Small intestine (tissue), 7 donors: ENCODE data around the gene SFT2D2. TPM values are rescaled to one million over a fixed set of nuclear protein-coding genes. Genes with fewer than 3 reads are reported as not detected.

Experiments
- DNase-seq, 2 donors: peaks; one replicate each; pipeline versions ENCODE4 v3.0.0 to v3.0.0-alpha.2; 2013
- FAIRE-seq: peaks from 2 replicates; lab custom pipeline; 2012; peaks lifted over from hg19 to GRCh38; lab: Jason Lieb, UNC
- H3K27ac ChIP-seq, 3 donors: one replicate each; pipeline ENCODE4 v1.5.1; 2013; ENCODE audit warnings: low read length in 2 of 3, mild to moderate bottlenecking in 2 of 3, control low read depth in 1 of 3, inconsistent platforms in 1 of 3, low read depth in 1 of 3, moderate library complexity in 1 of 3
- H3K27me3 ChIP-seq, 3 donors: one replicate each; pipeline ENCODE4 v1.6.1; 2013; ENCODE audit warnings: low read length in 3 of 3, inconsistent platforms in 1 of 3; ENCODE audit not compliant: control insufficient read depth in 3 of 3, insufficient read depth in 3 of 3
- H3K36me3 ChIP-seq, 3 donors: one replicate each; pipeline ENCODE4 v1.6.1; 2013; ENCODE audit warnings: low read length in 3 of 3, inconsistent platforms in 1 of 3, low read depth in 1 of 3, mild to moderate bottlenecking in 1 of 3, moderate library complexity in 1 of 3; ENCODE audit not compliant: control insufficient read depth in 3 of 3, insufficient read depth in 2 of 3
- H3K4me1 ChIP-seq, 3 donors: one replicate each; pipeline ENCODE4 v1.6.1; 2013; ENCODE audit warnings: low read length in 2 of 3, inconsistent platforms in 1 of 3, low read depth in 1 of 3, mild to moderate bottlenecking in 1 of 3, moderate library complexity in 1 of 3; ENCODE audit not compliant: control insufficient read depth in 3 of 3, insufficient read depth in 2 of 3
- H3K4me3 ChIP-seq, 3 donors: one replicate each; pipeline ENCODE4 v1.5.1; 2013; ENCODE audit warnings: low read length in 3 of 3, control low read depth in 1 of 3, inconsistent platforms in 1 of 3, low read depth in 1 of 3, mild to moderate bottlenecking in 1 of 3, moderate library complexity in 1 of 3
- H3K9me3 ChIP-seq, 2 donors: one replicate each; pipeline ENCODE4 v1.6.1; 2013; ENCODE audit warnings: low read depth in 1 of 2, low read length in 1 of 2; ENCODE audit not compliant: control insufficient read depth in 2 of 2, insufficient read depth in 1 of 2
- WGBS, 3 donors: extraction: QIAGEN DNeasy Blood & Tissue Kit; methylation state at CpG; one replicate each; pipeline ENCODE4 v1.1.7; 2013; 5-methylcytosine and 5-hydroxymethylcytosine counted together
- polyA plus RNA-seq, 4 donors: library from polyadenylated mRNA; stranded (reverse) in 3 of 4; unstranded in 1 of 4; fragments of 200-250 nt in 3 of 4; fragments of 120-200 nt in 1 of 4; gene quantifications; one replicate each; pipeline versions ENCODE4 v1.2.1 to v1.2.3, GENCODE V29; 2013
- donor health status: healthy with polysubstance abuse.
- donor health status: control.
- donor health status: control.
- donor health status: Bipolar disorder and iron deficiency.
- donor health status: healthy.

The SFT2D2 gene
- polyA plus RNA-seq, 4 donors: 2.4 to 17.9 (median 6.7) TPM

DNA sequence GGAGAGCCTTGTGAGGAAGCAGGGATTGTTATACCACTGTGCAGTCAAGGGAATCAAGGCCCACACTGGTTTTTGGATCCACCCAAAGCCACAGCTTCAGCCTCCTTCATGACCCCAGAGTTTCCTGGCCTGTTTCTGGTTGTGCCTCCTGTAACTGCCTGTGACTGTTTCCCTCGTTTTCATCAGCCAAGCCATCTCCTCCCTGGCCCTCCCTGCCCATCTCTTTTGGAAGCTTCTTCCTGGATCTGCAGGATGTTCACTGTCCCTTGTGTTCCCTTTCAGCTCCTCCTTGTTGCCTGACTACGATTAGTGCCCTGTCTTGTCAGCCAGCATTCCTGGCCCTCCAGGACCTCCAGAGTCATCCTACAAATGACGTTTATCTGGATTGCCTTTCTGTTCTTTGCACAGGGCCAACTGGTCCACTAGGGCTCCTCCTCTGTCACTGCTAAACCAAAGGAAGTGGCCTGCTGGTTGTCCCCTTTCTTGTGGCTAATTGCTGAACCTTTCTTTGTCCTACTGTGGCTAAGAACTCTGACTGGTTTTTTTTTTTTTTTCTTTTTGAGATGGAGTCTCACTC, 17.9 kb downstream of the SFT2D2 start:
- no peaks in the 10 kb centered on the region for H3K9me3 ChIP-seq
- no peaks in the 10 kb centered on the region for H3K4me1 ChIP-seq
- peaks cover 4 to 35% (median 9%) of the 10 kb centered on the region in 3 donors for H3K36me3 ChIP-seq
- DNase-seq: no peak
- WGBS, 3 donors: 35 to 62% (median 59%) methylated on average over 3 of the region's 3 CpGs
- H3K4me3 ChIP-seq: no peak overlapping the region
- H3K27ac ChIP-seq: peak overlapping the region in 1 of 3 donors; percentile 11
- no peak for FAIRE-seq
- H3K27me3 ChIP-seq: no peaks in the 10 kb centered on the region

DNA sequence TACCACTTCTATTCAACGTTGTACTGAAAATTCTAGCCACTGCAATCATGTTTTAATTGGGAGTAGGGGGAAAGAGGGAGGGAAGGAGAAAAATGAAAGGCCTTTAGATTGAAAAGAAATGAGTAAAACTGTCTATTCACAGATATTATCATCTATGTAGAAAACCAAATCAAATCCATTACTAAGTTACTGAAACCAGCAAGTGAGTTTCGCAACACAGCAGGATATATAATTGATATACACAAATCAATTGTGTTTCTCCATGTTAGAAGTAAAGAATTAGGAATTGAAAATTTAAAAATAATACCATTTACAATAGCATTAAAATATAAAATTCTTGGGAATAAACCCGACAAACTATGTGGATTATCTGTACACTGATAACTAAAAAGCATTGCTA, 19.2 kb downstream of the SFT2D2 start:
- no peak for FAIRE-seq
- H3K36me3 ChIP-seq: peaks cover 2 to 37% (median 9%) of the 10 kb centered on the region in 3 donors

DNA sequence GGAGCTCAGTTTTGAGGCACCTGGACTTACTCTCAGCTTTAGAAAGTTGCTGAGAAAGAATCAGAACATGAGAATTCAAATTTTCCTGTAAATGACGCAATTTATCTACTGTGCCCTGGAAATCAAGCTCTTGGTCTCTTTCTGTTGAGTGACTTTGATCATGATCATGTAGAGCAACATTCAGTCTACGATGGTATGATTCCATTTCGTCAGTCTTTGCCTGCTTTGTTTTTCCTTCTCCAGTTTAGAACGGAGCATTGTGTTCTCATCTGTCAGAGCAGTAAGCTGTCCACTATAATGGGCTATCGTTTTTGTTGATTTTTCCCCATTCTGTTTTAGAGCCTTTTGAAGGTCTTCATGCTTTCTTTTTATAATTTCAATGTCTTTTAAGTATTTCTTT, 20.7 kb downstream of the SFT2D2 start:
- Histone ChIP-seq H3K9me3 (no peaks in the 10 kb centered on the region), H3K27me3 (no peaks in the 10 kb centered on the region), H3K4me1 (no peaks in the 10 kb centered on the region), H3K4me3 (no peak overlapping the region), H3K27ac (no peak overlapping the region), H3K36me3 (peaks cover 9 to 39% (median 9%) of the 10 kb centered on the region in 3 donors)
- no peak for DNase-seq
- WGBS, 3 donors: 85 to 95% (median 91%) methylated on average over 5 of the region's 5 CpGs
- FAIRE-seq: no peak

More for the DNA sequence above, 19.2 kb downstream of the SFT2D2 start:
- Histone ChIP-seq H3K4me3 (no peak overlapping the region), H3K27ac (no peak overlapping the region), H3K27me3 (no peaks in the 10 kb centered on the region), H3K9me3 (no peaks in the 10 kb centered on the region), H3K4me1 (no peaks in the 10 kb centered on the region)
- DNase-seq: no peak
- 94 to 95% (median 94%) methylated on average over 3 of the region's 3 CpGs for WGBS, 3 donors

DNA sequence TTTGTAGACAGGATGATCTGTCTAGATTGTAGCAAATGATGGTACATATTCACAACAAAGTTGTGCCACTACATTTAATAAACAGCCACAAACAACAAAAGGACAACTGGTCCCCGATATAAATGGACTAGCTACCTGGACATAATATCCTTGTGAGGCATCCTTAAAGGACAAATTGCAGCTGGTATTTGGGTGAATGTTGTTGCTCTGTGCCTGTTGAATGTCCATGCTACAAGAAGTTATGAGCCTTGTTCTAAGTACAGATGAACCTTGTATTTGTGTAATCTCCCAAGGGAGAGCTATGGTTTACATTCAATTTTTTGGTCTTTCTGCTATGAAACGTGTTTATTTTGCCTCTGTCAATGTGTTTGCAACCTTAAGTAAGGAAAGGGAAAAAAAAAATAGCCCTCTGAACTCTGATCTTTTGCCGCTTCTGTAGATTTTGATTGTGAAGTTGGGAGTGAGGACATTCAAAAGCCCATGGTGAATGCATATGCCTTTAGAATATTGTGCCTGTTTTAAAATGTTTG, 26.5 kb downstream of the SFT2D2 start:
- WGBS, 3 donors: 78 to 88% (median 79%) methylated on average over 3 of the region's 3 CpGs
- peaks cover 0 to 12% of the 10 kb centered on the region in 2 donors for H3K9me3 ChIP-seq
- H3K27ac ChIP-seq: no peak overlapping the region
- H3K27me3 ChIP-seq: no peaks in the 10 kb centered on the region
- H3K4me1 ChIP-seq: no peaks in the 10 kb centered on the region
- no peak overlapping the region for H3K4me3 ChIP-seq
- peaks cover 6 to 28% (median 7%) of the 10 kb centered on the region in 3 donors for H3K36me3 ChIP-seq
- DNase-seq (no peak), FAIRE-seq (no peak)

DNA sequence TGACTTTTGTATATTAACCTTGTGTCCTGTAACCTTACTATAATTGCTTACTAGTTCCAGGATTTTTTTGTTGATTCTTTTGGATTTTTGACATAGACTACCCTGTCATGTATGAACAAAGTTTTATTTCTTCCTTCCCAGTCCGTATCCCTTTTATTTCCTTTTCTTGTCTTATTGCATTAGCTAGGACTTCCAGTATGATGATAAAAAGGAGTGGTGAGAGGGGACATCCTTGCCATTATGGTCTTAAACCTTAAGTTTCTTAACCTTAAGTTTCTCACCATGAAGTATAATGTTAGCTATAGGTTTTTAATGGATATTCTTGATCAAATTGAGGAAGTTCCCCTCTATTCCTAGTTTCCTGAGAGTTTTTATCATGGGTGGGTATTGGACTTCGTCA, 30.4 kb downstream of the SFT2D2 start:
- WGBS, 3 donors: 96 to 98% (median 98%) methylated on average over 2 of the region's 2 CpGs
- peaks cover 2 to 14% (median 7%) of the 10 kb centered on the region in 3 donors for H3K36me3 ChIP-seq
- no peak for FAIRE-seq

DNA sequence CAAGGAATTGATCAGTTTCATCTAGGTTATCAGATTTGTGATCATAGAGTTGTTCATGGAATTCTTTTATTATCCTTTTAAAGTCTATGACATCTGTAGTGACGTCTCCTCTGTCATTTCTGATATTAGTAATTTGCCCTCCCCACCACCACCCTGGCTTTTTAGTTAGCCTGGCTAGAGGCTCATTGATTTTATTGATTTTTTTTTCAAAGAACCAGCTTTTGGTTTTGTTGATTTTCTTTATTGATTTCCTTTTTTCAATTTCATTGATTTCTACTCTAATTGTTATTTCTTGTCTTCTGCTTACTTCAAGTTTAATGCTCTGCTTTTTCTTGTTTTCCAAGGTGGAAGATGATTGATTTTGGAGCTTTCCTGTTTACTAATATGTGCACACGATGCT, 31.6 kb downstream of the SFT2D2 start:
- FAIRE-seq (no peak), DNase-seq (no peak)
- Histone ChIP-seq H3K4me3 (no peak overlapping the region), H3K4me1 (no peaks in the 10 kb centered on the region), H3K27ac (no peak overlapping the region), H3K27me3 (no peaks in the 10 kb centered on the region), H3K36me3 (peaks cover 0 to 14% (median 6%) of the 10 kb centered on the region in 3 donors), H3K9me3 (peaks cover 0 to 12% of the 10 kb centered on the region in 2 donors)
- WGBS, 3 donors: 66 to 74% (median 68%) methylated on average over 2 of the region's 2 CpGs

More for the DNA sequence above, 30.4 kb downstream of the SFT2D2 start:
- H3K4me1 ChIP-seq: no peaks in the 10 kb centered on the region
- no peak overlapping the region for H3K4me3 ChIP-seq
- H3K9me3 ChIP-seq: peaks cover 0 to 12% of the 10 kb centered on the region in 2 donors
- no peaks in the 10 kb centered on the region for H3K27me3 ChIP-seq
- DNase-seq: no peak
- H3K27ac ChIP-seq: no peak overlapping the region

DNA sequence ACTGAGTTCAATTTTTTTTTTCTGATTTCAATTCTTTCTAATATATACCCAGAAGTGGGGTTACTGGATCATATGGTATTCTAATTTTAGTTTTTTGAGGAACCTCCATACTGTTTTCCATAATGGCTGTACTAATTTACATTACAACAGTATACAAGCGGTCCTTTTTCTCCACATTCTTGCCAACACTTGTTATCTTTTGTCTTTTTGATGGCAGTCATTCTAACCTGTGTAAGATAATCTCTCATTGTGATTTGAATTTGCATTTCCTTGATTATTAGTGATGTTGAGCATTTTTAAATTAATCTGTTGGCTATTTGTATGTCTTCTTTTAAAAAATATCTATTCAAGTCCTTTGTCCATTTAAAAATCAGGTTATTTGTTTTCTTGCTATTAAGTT, 33.8 kb downstream of the SFT2D2 start:
- no peak for FAIRE-seq
- 91 to 98% (median 97%) methylated on average over 1 of the region's 1 CpG for WGBS, 3 donors

DNA sequence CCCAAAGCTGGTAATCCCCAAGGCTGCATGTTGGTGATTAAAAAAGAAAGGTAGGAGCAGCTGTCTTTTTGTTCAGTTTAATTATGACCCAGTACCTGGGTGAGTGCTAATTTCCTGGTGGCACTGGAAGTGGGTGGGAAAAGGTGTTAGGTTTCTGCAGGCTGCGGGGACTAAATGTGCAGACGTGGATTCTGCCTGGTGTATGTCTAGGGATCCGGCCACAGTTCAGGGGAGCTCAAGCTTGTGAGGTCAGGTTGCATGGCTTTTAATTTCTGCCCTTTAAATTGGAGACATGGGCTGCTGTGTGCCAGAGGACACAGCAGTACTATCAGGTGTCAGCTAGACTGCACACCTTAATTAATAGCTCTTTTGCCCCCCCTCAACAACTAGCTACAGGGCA, 34.6 kb downstream of the SFT2D2 start:
- Histone ChIP-seq H3K9me3 (peaks cover 0 to 19% of the 10 kb centered on the region in 2 donors), H3K27ac (no peak overlapping the region), H3K36me3 (peaks cover 0 to 22% (median 6%) of the 10 kb centered on the region in 3 donors), H3K4me3 (no peak overlapping the region), H3K4me1 (no peaks in the 10 kb centered on the region), H3K27me3 (no peaks in the 10 kb centered on the region)
- 87 to 92% (median 91%) methylated on average over 3 of the region's 3 CpGs for WGBS, 3 donors
- DNase-seq (no peak), FAIRE-seq (no peak)

More for the DNA sequence above, 33.8 kb downstream of the SFT2D2 start:
- no peak for DNase-seq
- no peaks in the 10 kb centered on the region for H3K4me1 ChIP-seq
- no peak overlapping the region for H3K27ac ChIP-seq
- peaks cover 0 to 17% (median 6%) of the 10 kb centered on the region in 3 donors for H3K36me3 ChIP-seq
- H3K4me3 ChIP-seq: no peak overlapping the region
- peaks cover 0 to 17% of the 10 kb centered on the region in 2 donors for H3K9me3 ChIP-seq
- H3K27me3 ChIP-seq: no peaks in the 10 kb centered on the region
